CD14-positive monocyte (primary cell): ENCODE data around the gene PDE4C. TPM values are rescaled to one million over a fixed set of nuclear protein-coding genes. Genes with fewer than 3 reads are reported as not detected.
A peak's percentile ranks its signal among the peaks of the same experiment; 100 is the strongest.

Experiments
- DNase-seq, 3 donors: peaks; one replicate each; pipeline ENCODE4 v3.0.0-alpha.2; 2011 to 2022
- H2AFZ ChIP-seq: 2 replicates; pipeline ENCODE4 v1.6.0; 2012; ENCODE audit warnings: mild to moderate bottlenecking, low read depth, low read length, inconsistent platforms; ENCODE audit not compliant: insufficient read depth, poor library complexity, severe bottlenecking
- H3K27ac ChIP-seq, 2 donors: 1 replicate in 1 of 2; 2 replicates in 1 of 2; pipeline ENCODE4 v1.5.1; 2012 to 2013; ENCODE audit warnings: low read length in 2 of 2, control low read depth in 1 of 2, inconsistent platforms in 1 of 2, low read depth in 1 of 2, mild to moderate bottlenecking in 1 of 2
- H3K27me3 ChIP-seq, 2 donors: one replicate each; pipeline versions ENCODE4 v1.6.0 to v1.6.1; 2011 to 2013; ENCODE audit warnings: low read length in 2 of 2; ENCODE audit not compliant: control insufficient read depth in 2 of 2, insufficient read depth in 2 of 2
- H3K36me3 ChIP-seq, 2 donors: replicated peaks in 1 of 2; 1 replicate in 1 of 2; 2 replicates in 1 of 2; pipeline versions ENCODE4 v1.5.1 to v1.6.1; 2012 to 2013; ENCODE audit warnings: low read length in 2 of 2, control low read depth in 1 of 2, inconsistent platforms in 1 of 2, mild to moderate bottlenecking in 1 of 2; ENCODE audit not compliant: insufficient read depth in 2 of 2, control insufficient read depth in 1 of 2
- H3K4me1 ChIP-seq, 2 donors: 1 replicate in 1 of 2; 2 replicates in 1 of 2; pipeline versions ENCODE4 v1.5.1 to v1.6.1; 2012 to 2013; ENCODE audit warnings: low read length in 2 of 2, control low read depth in 1 of 2, inconsistent platforms in 1 of 2, mild to moderate bottlenecking in 1 of 2, moderate library complexity in 1 of 2; ENCODE audit not compliant: insufficient read depth in 2 of 2, control insufficient read depth in 1 of 2
- H3K4me2 ChIP-seq: replicated peaks from 2 replicates; pipeline ENCODE3; 2012; ENCODE audit warnings: low read length, moderate library complexity, mild to moderate bottlenecking; ENCODE audit not compliant: poor library complexity, severe bottlenecking; ENCODE audit errors: extremely low read depth
- H3K4me3 ChIP-seq, 3 experiments: fragments of 200-600 bp in 1 of 3; sonication (generic) in 1 of 3; replicated peaks in 1 of 3; 1 replicate in 2 of 3; 2 replicates in 1 of 3; pipeline ENCODE4 v1.5.1; 2011 to 2013; ENCODE audit warnings: low read length in 3 of 3, mild to moderate bottlenecking in 3 of 3, control low read depth in 2 of 3, low read depth in 2 of 3, inconsistent platforms in 1 of 3, moderate library complexity in 1 of 3
- H3K79me2 ChIP-seq: 2 replicates; pipeline ENCODE4 v1.6.0; 2012; ENCODE audit warnings: mild to moderate bottlenecking, control low read depth, inconsistent platforms, low read length, moderate library complexity; ENCODE audit not compliant: insufficient read depth
- H3K9ac ChIP-seq: 2 replicates; pipeline ENCODE4 v1.6.0; 2017; ENCODE audit warnings: low read length, mild to moderate bottlenecking; ENCODE audit not compliant: insufficient read depth, poor library complexity, severe bottlenecking
- H3K9me3 ChIP-seq, 2 donors: replicated peaks in 1 of 2; 1 replicate in 1 of 2; 2 replicates in 1 of 2; pipeline versions ENCODE4 v1.5.1 to v1.6.1; 2012 to 2013; ENCODE audit warnings: low read length in 2 of 2, control low read depth in 1 of 2; ENCODE audit not compliant: control insufficient read depth in 1 of 2, insufficient read depth in 1 of 2
- H4K20me1 ChIP-seq: 2 replicates; pipeline ENCODE4 v1.6.0; 2012; ENCODE audit warnings: mild to moderate bottlenecking, low read length, control low read depth, moderate library complexity; ENCODE audit not compliant: insufficient read depth
- H3K27ac Mint-ChIP-seq, 7 donors: one replicate each; pipeline ENCODE4 v1.8.0; 2020; ENCODE audit warnings: mild to moderate bottlenecking in 7 of 7, mixed read lengths in 7 of 7, moderate library complexity in 6 of 7, inconsistent platforms in 2 of 7
- H3K27me3 Mint-ChIP-seq, 3 donors: one replicate each; pipeline ENCODE4 v1.8.0; 2021 to 2022; ENCODE audit warnings: low read depth in 3 of 3, mild to moderate bottlenecking in 3 of 3, mixed read lengths in 3 of 3, moderate library complexity in 3 of 3, inconsistent platforms in 1 of 3
- H3K36me3 Mint-ChIP-seq, 2 donors: one replicate each; pipeline ENCODE4 v1.8.0; 2020; ENCODE audit warnings: mixed read lengths in 2 of 2, inconsistent platforms in 1 of 2, mild to moderate bottlenecking in 1 of 2
- H3K4me1 Mint-ChIP-seq: one replicate; pipeline ENCODE4 v1.8.0; 2020; ENCODE audit warnings: mild to moderate bottlenecking, mixed read lengths
- H3K4me3 Mint-ChIP-seq, 2 donors: one replicate each; pipeline ENCODE4 v1.8.0; 2020; ENCODE audit warnings: mild to moderate bottlenecking in 2 of 2, mixed read lengths in 2 of 2, moderate library complexity in 1 of 2
- H3K9me3 Mint-ChIP-seq, 7 donors: one replicate each; pipeline ENCODE4 v1.8.0; 2020 to 2022; ENCODE audit warnings: mixed read lengths in 7 of 7, mild to moderate bottlenecking in 6 of 7, moderate library complexity in 6 of 7, inconsistent platforms in 2 of 7
- CTCF ChIP-seq: fragments of 200-600 bp; IDR thresholded peaks from one replicate; pipeline ENCODE4 v1.8.0; 2022; ENCODE audit warnings: antibody characterized with exemption, mild to moderate bottlenecking
- WGBS: methylation state at CpG from one replicate; pipeline ENCODE4 v1.1.5; 2013; ENCODE audit warnings: missing lambda C conversion rate; ENCODE audit not compliant: insufficient coverage; 5-methylcytosine and 5-hydroxymethylcytosine counted together
- intact Hi-C, 2 donors: fragments of 100-400 bp; cut with micrococcal nuclease; formaldehyde crosslinking; loops; one replicate each; pipeline versions ENCODE4 v1.15.0 to v1.15.1; 2023
- polyA plus RNA-seq, 3 donors: library from polyadenylated mRNA; depleted of rRNA in 1 of 3; unstranded in 2 of 3; stranded (reverse) in 1 of 3; fragments of 300-500 nt in 2 of 3; fragments of >200 nt in 1 of 3; fragmentation: Illumina TruSeq in 2 of 3; gene quantifications; 1 replicate in 2 of 3; 2 replicates in 1 of 3; pipeline ENCODE4 v1.2.3, GENCODE V29; 2012 to 2021

Gene PDE4C
- polyA plus RNA-seq, 3 donors = not detected

GRCh38 chr19:18193388-18194180 is 32.7 kb downstream of the PDE4C start:
- intact Hi-C loops = loop anchor here in 1 of 2 donors (5.0 kb wide), 2 partner anchors 41 to 129 kb away; partner anchors contain the start of genes LSM4 and PIK3R2
- peak overlapping the region; percentile 84 to 96 (median 88) for H3K27ac Mint-ChIP-seq

More at GRCh38 chr19:18193388-18194180, 32.7 kb downstream of the PDE4C start:
- Mint-ChIP-seq H3K4me3 (peak overlapping the region; percentile 80 to 87), H3K36me3 (peaks cover 29 to 43% of the 10 kb centered on the region in 2 donors), H3K9me3 (no peaks in the 10 kb centered on the region), H3K4me1 (peaks cover 28% of the 10 kb centered on the region), H3K27me3 (peaks cover 0 to 4% (median 0%) of the 10 kb centered on the region in 3 donors)
- no peak for TF ChIP-seq CTCF
- H3K9me3 ChIP-seq = no peaks in the 10 kb centered on the region
- H3K4me3 ChIP-seq = peak overlapping the region; percentile 62 to 88 (median 64)
- no peaks in the 10 kb centered on the region for H3K27me3 ChIP-seq
- peak overlapping the region; percentile 59 for H2AFZ ChIP-seq
- H3K27ac ChIP-seq = peak overlapping the region; percentile 41 to 75
- peak overlapping the region; percentile 83 for H3K9ac ChIP-seq
- DNase-seq = no peak
- peaks cover 29 to 37% of the 10 kb centered on the region in 2 donors for H3K4me1 ChIP-seq
- WGBS = 5% methylated on average over 37 of the region's 46 CpGs
- peak overlapping the region; percentile 100 for H3K4me2 ChIP-seq
- peaks cover 10% of the 10 kb centered on the region for H4K20me1 ChIP-seq
- H3K36me3 ChIP-seq = peaks cover 18 to 24% of the 10 kb centered on the region in 2 donors
- H3K79me2 ChIP-seq = peaks cover 13% of the 10 kb centered on the region
